Lower leg skin (tissue), 4 donors: ENCODE results near the gene FGFR2. TPM values are rescaled to one million over a fixed set of nuclear protein-coding genes. Genes with fewer than 3 reads are reported as not detected.

Experiments
- DNase-seq, 2 donors: peaks; one replicate each; pipeline ENCODE4 v3.0.0-alpha.2; 2019; ENCODE audit warnings: low spot score in 2 of 2
- H3K4me3 ChIP-seq: fragments of 200-600 bp; sonication (generic); 2 replicates; pipeline ENCODE4 v1.5.1; 2017; ENCODE audit warnings: mild to moderate bottlenecking, low read depth; ENCODE audit not compliant: poor library complexity, severe bottlenecking
- POLR2A ChIP-seq, 2 donors: fragments of 450-650 bp; IDR thresholded peaks; one replicate each; pipeline ENCODE4 v1.6.1; 2016 to 2017; ENCODE audit warnings: antibody characterized with exemption in 2 of 2, mild to moderate bottlenecking in 1 of 2, moderate library complexity in 1 of 2
- WGBS, 2 donors: methylation state at CpG; one replicate each; pipeline ENCODE4 v1.1.5; 2018; 5-methylcytosine and 5-hydroxymethylcytosine counted together
- intact Hi-C: fragments of 100-400 bp; cut with DNase I; formaldehyde crosslinking; loops from one replicate; pipeline ENCODE4 v1.15.0; 2023; ENCODE audit warnings: low total_unique reads
- total RNA-seq, 4 donors: library from RNA; depleted of rRNA; stranded (reverse); fragments of >200 nt; gene quantifications; one replicate each; pipeline ENCODE4 v1.1.0, GENCODE V29; 2016
- TF ChIP-seq, protein P1 (sequence below), 3 donors: fragments of 450-650 bp; IDR thresholded peaks; one replicate each; pipeline ENCODE4 v1.5.1; 2016; ENCODE audit warnings: antibody characterized with exemption in 3 of 3, mild to moderate bottlenecking in 3 of 3, moderate library complexity in 2 of 3

The FGFR2 gene
- total RNA-seq, 4 donors from 2014 or later, result 123 to 179 (median 148) TPM

DNA sequence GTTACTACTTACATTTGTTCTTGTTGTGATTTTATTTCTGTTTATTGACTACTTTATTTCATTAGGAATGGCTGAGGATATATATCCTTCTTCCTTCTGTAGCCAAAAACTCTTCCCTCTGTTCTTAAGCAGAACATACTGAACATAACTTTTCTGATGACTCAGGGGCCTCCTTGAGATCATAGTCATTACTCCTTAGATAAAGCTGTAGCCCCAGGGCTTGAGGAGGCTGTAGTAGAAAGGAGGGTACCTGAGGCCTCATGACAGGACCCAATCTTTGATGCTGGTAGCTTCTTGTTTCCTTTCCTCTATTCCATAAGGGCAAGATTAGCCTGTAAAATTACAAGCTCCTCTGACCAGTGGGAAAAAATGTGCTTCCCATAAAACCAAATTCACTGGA is 41.2 kb upstream of the FGFR2 start:
- intact Hi-C loops, result no loop called here
- H3K4me3 ChIP-seq, result no peak overlapping the region
- no peak for DNase-seq
- TF ChIP-seq, protein P1, sequence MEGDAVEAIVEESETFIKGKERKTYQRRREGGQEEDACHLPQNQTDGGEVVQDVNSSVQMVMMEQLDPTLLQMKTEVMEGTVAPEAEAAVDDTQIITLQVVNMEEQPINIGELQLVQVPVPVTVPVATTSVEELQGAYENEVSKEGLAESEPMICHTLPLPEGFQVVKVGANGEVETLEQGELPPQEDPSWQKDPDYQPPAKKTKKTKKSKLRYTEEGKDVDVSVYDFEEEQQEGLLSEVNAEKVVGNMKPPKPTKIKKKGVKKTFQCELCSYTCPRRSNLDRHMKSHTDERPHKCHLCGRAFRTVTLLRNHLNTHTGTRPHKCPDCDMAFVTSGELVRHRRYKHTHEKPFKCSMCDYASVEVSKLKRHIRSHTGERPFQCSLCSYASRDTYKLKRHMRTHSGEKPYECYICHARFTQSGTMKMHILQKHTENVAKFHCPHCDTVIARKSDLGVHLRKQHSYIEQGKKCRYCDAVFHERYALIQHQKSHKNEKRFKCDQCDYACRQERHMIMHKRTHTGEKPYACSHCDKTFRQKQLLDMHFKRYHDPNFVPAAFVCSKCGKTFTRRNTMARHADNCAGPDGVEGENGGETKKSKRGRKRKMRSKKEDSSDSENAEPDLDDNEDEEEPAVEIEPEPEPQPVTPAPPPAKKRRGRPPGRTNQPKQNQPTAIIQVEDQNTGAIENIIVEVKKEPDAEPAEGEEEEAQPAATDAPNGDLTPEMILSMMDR (IDR thresholded peaks at IDR 0.05), result no peak
- TF ChIP-seq POLR2A (IDR thresholded peaks at IDR 0.05), result no peak

DNA sequence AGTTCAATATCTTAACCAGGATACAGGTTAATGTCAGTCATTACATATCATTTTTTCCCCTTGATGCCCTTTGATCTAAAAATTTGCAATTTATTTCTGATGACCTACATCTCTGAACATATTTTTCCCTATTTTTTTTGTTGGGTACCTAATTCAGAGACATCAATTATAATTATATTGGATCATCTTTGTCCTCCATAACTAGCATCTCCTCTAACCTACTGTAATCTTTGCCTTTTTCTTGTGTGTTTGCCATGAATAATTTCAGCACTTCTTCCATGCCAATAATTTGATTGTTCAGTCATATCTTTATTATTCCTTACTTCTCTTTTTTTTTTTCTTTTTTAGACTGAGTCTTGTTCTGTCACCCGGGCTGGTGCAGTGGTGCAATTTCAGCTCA is 39.2 kb upstream of the FGFR2 start:
- no peak overlapping the region for H3K4me3 ChIP-seq
- TF ChIP-seq, protein P1 (IDR thresholded peaks at IDR 0.05), result no peak
- TF ChIP-seq POLR2A (IDR thresholded peaks at IDR 0.05), result no peak
- intact Hi-C loops, result no loop called here
- DNase-seq, result no peak
- 96% methylated on average over 1 of the region's 1 CpG for WGBS, 2 donors

DNA sequence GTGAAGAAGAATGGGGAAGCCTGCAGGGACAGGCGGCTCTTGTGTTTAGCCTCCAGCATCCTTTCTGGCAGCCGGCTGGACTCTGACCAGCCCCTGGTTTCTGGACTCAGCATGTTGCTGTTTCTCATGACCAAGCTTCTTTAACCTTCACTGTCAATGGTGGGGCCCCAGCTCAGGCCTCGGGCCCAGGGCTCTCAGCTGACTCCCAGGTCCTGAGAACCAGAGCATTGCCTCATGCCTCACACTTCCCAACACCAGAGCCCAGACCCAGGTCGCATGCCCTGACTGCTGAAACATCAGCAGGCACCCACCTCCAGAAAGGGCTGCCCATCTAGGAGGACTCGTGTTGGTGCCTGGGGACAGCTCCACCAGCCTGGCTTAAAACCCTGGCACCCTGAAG is 34.8 kb upstream of the FGFR2 start:
- TF ChIP-seq POLR2A (IDR thresholded peaks at IDR 0.05), result no peak
- TF ChIP-seq, protein P1 (IDR thresholded peaks at IDR 0.05), result no peak
- no peak overlapping the region for H3K4me3 ChIP-seq
- DNase-seq, result no peak
- WGBS, 2 donors, result 50 to 62% methylated on average over 4 to 5 of the region's 5 CpGs
- intact Hi-C loops, result no loop called here

DNA sequence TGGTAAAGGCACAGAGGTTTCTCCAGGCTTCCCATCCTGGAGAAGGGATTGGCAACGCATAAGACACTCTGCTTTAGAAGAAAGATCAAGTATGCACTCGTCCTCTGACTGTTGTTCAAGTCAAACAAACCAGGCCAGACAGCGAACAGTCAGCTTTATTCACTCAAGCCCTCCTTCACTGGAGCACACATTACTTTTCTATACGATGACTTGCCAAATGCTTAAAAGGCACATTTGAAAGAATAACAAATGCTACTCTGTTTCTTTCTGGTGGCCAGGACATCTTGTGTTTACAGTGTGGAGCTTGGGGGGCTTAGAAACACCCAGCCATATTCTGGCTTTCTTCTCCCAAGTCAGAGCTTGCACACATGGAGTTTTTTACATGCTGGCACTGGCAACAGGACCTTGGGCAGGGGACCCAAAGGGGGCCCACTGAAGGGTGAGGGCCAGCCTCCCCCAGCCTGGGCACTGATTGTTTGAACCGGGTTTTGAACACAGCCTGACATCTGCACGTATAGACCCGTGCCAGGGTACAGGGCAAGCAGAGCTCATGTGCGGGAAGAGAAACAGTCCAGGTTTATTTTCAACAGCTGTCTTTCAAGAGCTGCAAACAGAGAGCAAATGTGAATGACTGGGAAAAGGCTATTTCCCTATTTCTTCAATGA is 33.3 kb upstream of the FGFR2 start:
- no peak for DNase-seq
- intact Hi-C loops, result no loop called here
- no peak overlapping the region for H3K4me3 ChIP-seq
- no peak for TF ChIP-seq POLR2A (IDR thresholded peaks at IDR 0.05)
- TF ChIP-seq, protein P1 (IDR thresholded peaks at IDR 0.05), result no peak
- 36 to 41% methylated on average over 8 of the region's 8 CpGs for WGBS, 2 donors

DNA sequence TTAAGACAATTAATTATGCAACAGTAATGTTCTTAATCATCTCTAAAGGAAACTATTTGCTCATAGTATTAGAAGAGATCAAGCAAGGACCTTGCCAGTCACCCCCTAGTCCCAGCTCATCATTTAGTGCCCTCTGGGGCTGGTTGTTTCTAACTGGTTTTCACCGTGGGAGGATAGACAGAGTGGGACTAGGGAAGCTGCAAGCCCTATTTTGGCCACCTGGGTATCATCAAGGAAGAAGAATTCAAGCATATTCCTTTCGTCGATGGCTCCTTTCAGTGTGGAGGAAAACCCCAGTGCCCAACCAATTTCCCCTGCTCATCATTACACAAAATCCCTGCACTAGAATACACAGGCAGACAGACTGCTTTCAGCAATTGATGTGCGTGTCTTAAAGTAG is 30.6 kb upstream of the FGFR2 start:
- TF ChIP-seq, protein P1 (IDR thresholded peaks at IDR 0.05), result no peak
- no peak for TF ChIP-seq POLR2A (IDR thresholded peaks at IDR 0.05)
- intact Hi-C loops, result no loop called here
- 44 to 48% methylated on average over 4 of the region's 4 CpGs for WGBS, 2 donors
- no peak overlapping the region for H3K4me3 ChIP-seq
- DNase-seq, result no peak
